HepG2 (cell line): ENCODE results near the gene NCOA6. TPM values are rescaled to one million over a fixed set of nuclear protein-coding genes. Genes with fewer than 3 reads are reported as not detected.

Source experiments
- JDP2 ChIP-seq: sonication (generic); formaldehyde crosslinking; IDR thresholded peaks from 2 replicates; pipeline ENCODE4 v1.8.1; 2022; ENCODE audit warnings: missing genetic modification reagents, borderline replicate concordance
- KDM1A ChIP-seq: IDR thresholded peaks from 2 replicates; pipeline ENCODE4 v1.6.1; 2016; ENCODE audit warnings: missing compliant biosample characterization
- MEF2D ChIP-seq: sonication (generic); formaldehyde crosslinking; IDR thresholded peaks from 2 replicates; pipeline ENCODE4 v1.5.1; 2020; ENCODE audit warnings: mild to moderate bottlenecking, missing genetic modification reagents
- NCOA1 ChIP-seq: sonication (generic); formaldehyde crosslinking; IDR thresholded peaks from 2 replicates; pipeline ENCODE4 v1.9.0; 2021; ENCODE audit warnings: missing genetic modification reagents
- RARA ChIP-seq: IDR thresholded peaks from 2 replicates; pipeline ENCODE4 v1.6.1; 2016; ENCODE audit warnings: missing genetic modification reagents, missing compliant biosample characterization
- RXRB ChIP-seq: IDR thresholded peaks from 2 replicates; pipeline ENCODE4 v1.6.1; 2016; ENCODE audit warnings: borderline replicate concordance, missing genetic modification reagents, missing compliant biosample characterization
- ZKSCAN5 ChIP-seq: sonication (generic); formaldehyde crosslinking; IDR thresholded peaks from 2 replicates; pipeline ENCODE4 v1.5.1; 2020; ENCODE audit warnings: mild to moderate bottlenecking, missing genetic modification reagents
- ZNF232 ChIP-seq: sonication (generic); formaldehyde crosslinking; IDR thresholded peaks from 2 replicates; pipeline ENCODE4 v1.4.0; 2020; ENCODE audit warnings: missing genetic modification reagents, borderline replicate concordance
- ZNF83 ChIP-seq: sonication (generic); formaldehyde crosslinking; IDR thresholded peaks from 2 replicates; pipeline ENCODE4 v1.4.0; 2020; ENCODE audit warnings: missing genetic modification reagents, mild to moderate bottlenecking, borderline replicate concordance
- ZNF850 ChIP-seq: sonication (generic); formaldehyde crosslinking; conservative IDR thresholded peaks from 2 replicates; pipeline ENCODE4 v1.9.0; 2021; ENCODE audit warnings: mild to moderate bottlenecking, missing genetic modification reagents
- polyA plus RNA-seq, 8 experiments: library from polyadenylated mRNA; depleted of rRNA in 3 of 8; stranded (reverse) in 7 of 8; unstranded in 1 of 8; fragments of >200 nt; fragmentation: Illumina TruSeq in 4 of 8; extraction: Trizol in 4 of 8; gene quantifications; 2 replicates each; pipeline versions ENCODE4 v1.2.1 to v1.2.3, GENCODE V29; 2011 to 2016; ENCODE audit warnings: low read depth in 4 of 8, missing spikeins in 1 of 8, mixed read lengths in 1 of 8; ENCODE audit not compliant: insufficient read depth in 1 of 8
- total RNA-seq, 5 experiments: library from RNA; depleted of rRNA; stranded (reverse); fragments of >200 nt; fragmentation: Illumina TruSeq; extraction: Trizol; gene quantifications; 2 replicates each; pipeline ENCODE4 v1.2.3, GENCODE V29; 2016; ENCODE audit warnings: low read depth in 1 of 5
- TF ChIP-seq, protein P1 (sequence below), 2 experiments: sonication (generic) in 1 of 2; formaldehyde crosslinking in 1 of 2; IDR thresholded peaks; 2 replicates each; pipeline versions ENCODE4 v1.6.1 to v1.9.0; 2014 to 2022; ENCODE audit warnings: antibody characterized with exemption in 1 of 2, borderline replicate concordance in 1 of 2, inconsistent platforms in 1 of 2, low read depth in 1 of 2, missing genetic modification reagents in 1 of 2
- TF ChIP-seq, protein P2 (sequence below): sonication (generic); formaldehyde crosslinking; IDR thresholded peaks from 2 replicates; pipeline ENCODE4 v1.4.0; 2020; ENCODE audit warnings: mild to moderate bottlenecking, missing genetic modification reagents
- TF ChIP-seq, protein P3 (sequence below): IDR thresholded peaks from 2 replicates; pipeline ENCODE4 v1.6.1; 2016; ENCODE audit warnings: missing compliant biosample characterization, missing genetic modification reagents, borderline replicate concordance
- TF ChIP-seq, protein P4 (sequence below): sonication (generic); formaldehyde crosslinking; conservative IDR thresholded peaks from 2 replicates; pipeline ENCODE4 v1.8.0; 2022; ENCODE audit warnings: mild to moderate bottlenecking, moderate library complexity, missing genetic modification reagents

The NCOA6 gene
- total and polyA plus RNA-seq, 2 of the 13 experiments (the other 11 are each of a cell fraction or from before 2014, with no cell fraction given): 11.2 to 29.3 TPM

DNA sequence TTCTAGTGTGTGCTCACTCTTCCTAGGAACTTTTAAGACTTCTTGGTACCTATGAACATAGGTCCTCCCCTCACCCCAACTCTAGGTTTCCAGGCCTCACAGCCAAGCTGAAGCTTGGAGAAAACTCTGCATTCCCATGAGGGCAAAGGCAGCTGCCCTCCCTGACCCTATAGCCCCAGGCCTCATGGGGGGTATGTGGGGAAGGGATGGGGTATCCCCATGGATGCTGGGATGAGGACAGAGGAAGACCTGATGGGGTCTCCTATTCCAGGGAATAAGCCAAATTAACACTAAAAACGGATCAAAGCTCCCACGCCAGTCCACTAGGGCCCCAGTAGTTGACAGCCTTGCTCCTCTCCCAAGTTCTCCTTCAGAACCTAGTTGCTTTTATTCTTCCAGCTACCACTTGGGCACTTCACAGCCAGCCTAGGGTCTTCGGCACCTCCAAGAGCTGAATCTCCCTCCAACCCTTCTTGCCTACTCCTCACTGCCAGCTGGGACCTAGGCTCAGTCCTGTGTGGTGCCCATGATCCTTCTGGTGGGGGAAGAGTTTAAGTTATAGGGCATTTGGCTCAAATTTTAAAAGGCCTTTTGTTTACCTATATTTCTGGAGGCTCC lies 113.5 kb downstream of the NCOA6 start (continued):
- TF ChIP-seq ZNF232 (CRISPR knock-in tag): no peak; the same call in 1 of the 2 replicates
- TF ChIP-seq, protein P1, sequence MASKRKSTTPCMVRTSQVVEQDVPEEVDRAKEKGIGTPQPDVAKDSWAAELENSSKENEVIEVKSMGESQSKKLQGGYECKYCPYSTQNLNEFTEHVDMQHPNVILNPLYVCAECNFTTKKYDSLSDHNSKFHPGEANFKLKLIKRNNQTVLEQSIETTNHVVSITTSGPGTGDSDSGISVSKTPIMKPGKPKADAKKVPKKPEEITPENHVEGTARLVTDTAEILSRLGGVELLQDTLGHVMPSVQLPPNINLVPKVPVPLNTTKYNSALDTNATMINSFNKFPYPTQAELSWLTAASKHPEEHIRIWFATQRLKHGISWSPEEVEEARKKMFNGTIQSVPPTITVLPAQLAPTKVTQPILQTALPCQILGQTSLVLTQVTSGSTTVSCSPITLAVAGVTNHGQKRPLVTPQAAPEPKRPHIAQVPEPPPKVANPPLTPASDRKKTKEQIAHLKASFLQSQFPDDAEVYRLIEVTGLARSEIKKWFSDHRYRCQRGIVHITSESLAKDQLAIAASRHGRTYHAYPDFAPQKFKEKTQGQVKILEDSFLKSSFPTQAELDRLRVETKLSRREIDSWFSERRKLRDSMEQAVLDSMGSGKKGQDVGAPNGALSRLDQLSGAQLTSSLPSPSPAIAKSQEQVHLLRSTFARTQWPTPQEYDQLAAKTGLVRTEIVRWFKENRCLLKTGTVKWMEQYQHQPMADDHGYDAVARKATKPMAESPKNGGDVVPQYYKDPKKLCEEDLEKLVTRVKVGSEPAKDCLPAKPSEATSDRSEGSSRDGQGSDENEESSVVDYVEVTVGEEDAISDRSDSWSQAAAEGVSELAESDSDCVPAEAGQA (IDR thresholded peaks at IDR 0.05; ENCODE audit: low read depth): no peak
- TF ChIP-seq, protein P1 (CRISPR knock-in tag; IDR thresholded peaks at IDR 0.05; ENCODE audit: borderline replicate concordance): no peak
- TF ChIP-seq KDM1A (CRISPR knock-in tag): no peak
- no peak for TF ChIP-seq RARA (CRISPR knock-in tag)
- TF ChIP-seq, protein P2, sequence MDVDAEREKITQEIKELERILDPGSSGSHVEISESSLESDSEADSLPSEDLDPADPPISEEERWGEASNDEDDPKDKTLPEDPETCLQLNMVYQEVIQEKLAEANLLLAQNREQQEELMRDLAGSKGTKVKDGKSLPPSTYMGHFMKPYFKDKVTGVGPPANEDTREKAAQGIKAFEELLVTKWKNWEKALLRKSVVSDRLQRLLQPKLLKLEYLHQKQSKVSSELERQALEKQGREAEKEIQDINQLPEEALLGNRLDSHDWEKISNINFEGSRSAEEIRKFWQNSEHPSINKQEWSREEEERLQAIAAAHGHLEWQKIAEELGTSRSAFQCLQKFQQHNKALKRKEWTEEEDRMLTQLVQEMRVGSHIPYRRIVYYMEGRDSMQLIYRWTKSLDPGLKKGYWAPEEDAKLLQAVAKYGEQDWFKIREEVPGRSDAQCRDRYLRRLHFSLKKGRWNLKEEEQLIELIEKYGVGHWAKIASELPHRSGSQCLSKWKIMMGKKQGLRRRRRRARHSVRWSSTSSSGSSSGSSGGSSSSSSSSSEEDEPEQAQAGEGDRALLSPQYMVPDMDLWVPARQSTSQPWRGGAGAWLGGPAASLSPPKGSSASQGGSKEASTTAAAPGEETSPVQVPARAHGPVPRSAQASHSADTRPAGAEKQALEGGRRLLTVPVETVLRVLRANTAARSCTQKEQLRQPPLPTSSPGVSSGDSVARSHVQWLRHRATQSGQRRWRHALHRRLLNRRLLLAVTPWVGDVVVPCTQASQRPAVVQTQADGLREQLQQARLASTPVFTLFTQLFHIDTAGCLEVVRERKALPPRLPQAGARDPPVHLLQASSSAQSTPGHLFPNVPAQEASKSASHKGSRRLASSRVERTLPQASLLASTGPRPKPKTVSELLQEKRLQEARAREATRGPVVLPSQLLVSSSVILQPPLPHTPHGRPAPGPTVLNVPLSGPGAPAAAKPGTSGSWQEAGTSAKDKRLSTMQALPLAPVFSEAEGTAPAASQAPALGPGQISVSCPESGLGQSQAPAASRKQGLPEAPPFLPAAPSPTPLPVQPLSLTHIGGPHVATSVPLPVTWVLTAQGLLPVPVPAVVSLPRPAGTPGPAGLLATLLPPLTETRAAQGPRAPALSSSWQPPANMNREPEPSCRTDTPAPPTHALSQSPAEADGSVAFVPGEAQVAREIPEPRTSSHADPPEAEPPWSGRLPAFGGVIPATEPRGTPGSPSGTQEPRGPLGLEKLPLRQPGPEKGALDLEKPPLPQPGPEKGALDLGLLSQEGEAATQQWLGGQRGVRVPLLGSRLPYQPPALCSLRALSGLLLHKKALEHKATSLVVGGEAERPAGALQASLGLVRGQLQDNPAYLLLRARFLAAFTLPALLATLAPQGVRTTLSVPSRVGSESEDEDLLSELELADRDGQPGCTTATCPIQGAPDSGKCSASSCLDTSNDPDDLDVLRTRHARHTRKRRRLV (CRISPR knock-in tag): no peak
- TF ChIP-seq ZNF850 (CRISPR knock-in tag): no peak
- TF ChIP-seq JDP2: no peak
- TF ChIP-seq ZNF83 (CRISPR knock-in tag): 0 out of 2 replicates have a peak, but pooled peaks have one; percentile 49
- TF ChIP-seq, protein P3, sequence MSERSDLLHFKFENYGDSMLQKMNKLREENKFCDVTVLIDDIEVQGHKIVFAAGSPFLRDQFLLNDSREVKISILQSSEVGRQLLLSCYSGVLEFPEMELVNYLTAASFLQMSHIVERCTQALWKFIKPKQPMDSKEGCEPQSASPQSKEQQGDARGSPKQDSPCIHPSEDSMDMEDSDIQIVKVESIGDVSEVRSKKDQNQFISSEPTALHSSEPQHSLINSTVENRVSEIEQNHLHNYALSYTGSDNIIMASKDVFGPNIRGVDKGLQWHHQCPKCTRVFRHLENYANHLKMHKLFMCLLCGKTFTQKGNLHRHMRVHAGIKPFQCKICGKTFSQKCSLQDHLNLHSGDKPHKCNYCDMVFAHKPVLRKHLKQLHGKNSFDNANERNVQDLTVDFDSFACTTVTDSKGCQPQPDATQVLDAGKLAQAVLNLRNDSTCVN (CRISPR knock-in tag): peak; percentile 74; the same call in 1 of the 2 replicates
- TF ChIP-seq, protein P4, sequence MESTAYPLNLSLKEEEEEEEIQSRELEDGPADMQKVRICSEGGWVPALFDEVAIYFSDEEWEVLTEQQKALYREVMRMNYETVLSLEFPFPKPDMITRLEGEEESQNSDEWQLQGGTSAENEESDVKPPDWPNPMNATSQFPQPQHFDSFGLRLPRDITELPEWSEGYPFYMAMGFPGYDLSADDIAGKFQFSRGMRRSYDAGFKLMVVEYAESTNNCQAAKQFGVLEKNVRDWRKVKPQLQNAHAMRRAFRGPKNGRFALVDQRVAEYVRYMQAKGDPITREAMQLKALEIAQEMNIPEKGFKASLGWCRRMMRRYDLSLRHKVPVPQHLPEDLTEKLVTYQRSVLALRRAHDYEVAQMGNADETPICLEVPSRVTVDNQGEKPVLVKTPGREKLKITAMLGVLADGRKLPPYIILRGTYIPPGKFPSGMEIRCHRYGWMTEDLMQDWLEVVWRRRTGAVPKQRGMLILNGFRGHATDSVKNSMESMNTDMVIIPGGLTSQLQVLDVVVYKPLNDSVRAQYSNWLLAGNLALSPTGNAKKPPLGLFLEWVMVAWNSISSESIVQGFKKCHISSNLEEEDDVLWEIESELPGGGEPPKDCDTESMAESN (CRISPR knock-in tag): 0 out of 2 replicates have a peak, but pooled peaks have one; percentile 3
- no peak for TF ChIP-seq ZKSCAN5 (CRISPR knock-in tag)
- TF ChIP-seq NCOA1: 0 out of 2 replicates have a peak, but pooled peaks have one; percentile 55
- TF ChIP-seq MEF2D (CRISPR knock-in tag): no peak
- TF ChIP-seq RXRB (CRISPR knock-in tag): no peak
